Caco-2 (cell line): ENCODE results near the gene FREY1. TPM values are rescaled to one million over a fixed set of nuclear protein-coding genes. Genes with fewer than 3 reads are reported as not detected.

Source experiments
- BruUV-seq: library from RNA; stranded (reverse); fragments of 400-500 nt; replicated peaks from 2 replicates; lab custom pipeline; 2021; lab: Mats Ljungman, UMichigan
- CTCF ChIA-PET: fragments of 300-600 bp; sonication (Branson Sonifier 250); formaldehyde crosslinking; loops from one replicate; lab custom pipeline; 2022; ENCODE audit warnings: antibody characterized with exemption; lab: Charles Lee
- POLR2A ChIA-PET: fragments of 300-600 bp; sonication (Branson Sonifier 250); formaldehyde crosslinking; loops from one replicate; lab custom pipeline; 2022; ENCODE audit warnings: antibody characterized with exemption; lab: Charles Lee
- DNase-seq, 2 experiments: peaks; one replicate each; pipeline versions ENCODE4 v3.0.0 to v3.0.0-alpha.2; 2020 to 2022
- H3K27me3 ChIP-seq: replicated peaks from 2 replicates; pipeline ENCODE4 v1.6.0; 2011; ENCODE audit warnings: low read length; ENCODE audit not compliant: control insufficient read depth, insufficient read depth
- H3K36me3 ChIP-seq: 2 replicates; pipeline ENCODE4 v1.5.1; 2011; ENCODE audit warnings: low read length; ENCODE audit not compliant: control insufficient read depth, insufficient read depth
- H3K4me1 ChIP-seq: fragments of 250-450 bp; sonication (Bioruptor Pico); 2 replicates; pipeline ENCODE4 v1.5.1; 2020; ENCODE audit warnings: mild to moderate bottlenecking
- H3K4me3 ChIP-seq: 2 replicates; pipeline ENCODE4 v1.5.1; 2011; ENCODE audit warnings: low read depth, mild to moderate bottlenecking, control low read depth, low read length
- H3K9me3 ChIP-seq: fragments of 250-450 bp; sonication (Bioruptor Pico); 2 replicates; pipeline ENCODE4 v1.5.1; 2020; ENCODE audit warnings: mild to moderate bottlenecking, moderate library complexity
- H3K27ac Mint-ChIP-seq: one replicate; pipeline ENCODE4 v1.8.0; 2022; ENCODE audit warnings: mixed read lengths; ENCODE audit not compliant: unreplicated experiment
- H3K27me3 Mint-ChIP-seq: one replicate; pipeline ENCODE4 v1.8.0; 2022; ENCODE audit warnings: mixed read lengths; ENCODE audit not compliant: insufficient read depth, unreplicated experiment
- H3K36me3 Mint-ChIP-seq: one replicate; pipeline ENCODE4 v1.8.0; 2022; ENCODE audit warnings: mild to moderate bottlenecking, mixed read lengths; ENCODE audit not compliant: insufficient read depth, unreplicated experiment
- H3K4me1 Mint-ChIP-seq: one replicate; pipeline ENCODE4 v1.8.0; 2022; ENCODE audit warnings: low read depth, mixed read lengths; ENCODE audit not compliant: unreplicated experiment
- H3K4me3 Mint-ChIP-seq: one replicate; pipeline ENCODE4 v1.8.0; 2022; ENCODE audit warnings: mild to moderate bottlenecking, moderate library complexity, mixed read lengths; ENCODE audit not compliant: unreplicated experiment
- H3K9me3 Mint-ChIP-seq: one replicate; pipeline ENCODE4 v1.8.0; 2022; ENCODE audit warnings: mixed read lengths; ENCODE audit not compliant: unreplicated experiment
- intact Hi-C: fragments of 100-400 bp; cut with micrococcal nuclease; formaldehyde crosslinking; loops from one replicate; pipeline ENCODE4 v1.10.0; 2022; ENCODE audit not compliant: unreplicated experiment
- total RNA-seq: library from RNA; stranded (reverse); gene quantifications from 2 replicates; pipeline ENCODE4 v1.2.3, GENCODE V29; 2022
- TF ChIP-seq, protein P1 (sequence below), 2 experiments: fragments of 200-600 bp in 1 of 2; IDR thresholded peaks; 1 replicate in 1 of 2; 2 replicates in 1 of 2; pipeline versions ENCODE4 v1.5.1 to v1.8.0; 2011 to 2022; ENCODE audit warnings: antibody characterized with exemption in 1 of 2, control low read depth in 1 of 2, inconsistent platforms in 1 of 2, low read depth in 1 of 2, low read length in 1 of 2, mild to moderate bottlenecking in 1 of 2, moderate library complexity in 1 of 2; ENCODE audit not compliant: insufficient read depth in 1 of 2, severe bottlenecking in 1 of 2, unreplicated experiment in 1 of 2

Gene FREY1
- total RNA-seq, 1 experiment from 2014 or later = 1.2 TPM

GRCh38 chr11:45936511-45937054, 29.5 kb upstream of the FREY1 start:
- ChIA-PET CTCF (no interaction called here), POLR2A (interaction anchor here (0.6 kb wide), 1 partner anchor 55 kb away, joined by 3 read pairs; no protein-coding TSS in a partner anchor)
- Mint-ChIP-seq H3K27ac (no peak overlapping the region), H3K36me3 (peaks cover 7% of the 10 kb centered on the region), H3K4me3 (no peak overlapping the region), H3K9me3 (no peaks in the 10 kb centered on the region), H3K4me1 (no peaks in the 10 kb centered on the region), H3K27me3 (no peaks in the 10 kb centered on the region)
- TF ChIP-seq, protein P1, sequence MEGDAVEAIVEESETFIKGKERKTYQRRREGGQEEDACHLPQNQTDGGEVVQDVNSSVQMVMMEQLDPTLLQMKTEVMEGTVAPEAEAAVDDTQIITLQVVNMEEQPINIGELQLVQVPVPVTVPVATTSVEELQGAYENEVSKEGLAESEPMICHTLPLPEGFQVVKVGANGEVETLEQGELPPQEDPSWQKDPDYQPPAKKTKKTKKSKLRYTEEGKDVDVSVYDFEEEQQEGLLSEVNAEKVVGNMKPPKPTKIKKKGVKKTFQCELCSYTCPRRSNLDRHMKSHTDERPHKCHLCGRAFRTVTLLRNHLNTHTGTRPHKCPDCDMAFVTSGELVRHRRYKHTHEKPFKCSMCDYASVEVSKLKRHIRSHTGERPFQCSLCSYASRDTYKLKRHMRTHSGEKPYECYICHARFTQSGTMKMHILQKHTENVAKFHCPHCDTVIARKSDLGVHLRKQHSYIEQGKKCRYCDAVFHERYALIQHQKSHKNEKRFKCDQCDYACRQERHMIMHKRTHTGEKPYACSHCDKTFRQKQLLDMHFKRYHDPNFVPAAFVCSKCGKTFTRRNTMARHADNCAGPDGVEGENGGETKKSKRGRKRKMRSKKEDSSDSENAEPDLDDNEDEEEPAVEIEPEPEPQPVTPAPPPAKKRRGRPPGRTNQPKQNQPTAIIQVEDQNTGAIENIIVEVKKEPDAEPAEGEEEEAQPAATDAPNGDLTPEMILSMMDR (IDR thresholded peaks at IDR 0.05; ENCODE audit: insufficient read depth in 1 of 2, low read depth in 1 of 2, low read length in 1 of 2, severe bottlenecking in 1 of 2, unreplicated experiment in 1 of 2) = no peak
- DNase-seq = no peak
- H3K36me3 ChIP-seq = peaks cover 1% of the 10 kb centered on the region; the same call in 1 of the 2 replicates
- no TSS peak for BruUV-seq
- intact Hi-C loops = no loop called here
- H3K4me1 ChIP-seq = no peaks in the 10 kb centered on the region
- H3K27me3 ChIP-seq = no peaks in the 10 kb centered on the region
- H3K4me3 ChIP-seq = no peak overlapping the region
- H3K9me3 ChIP-seq = no peaks in the 10 kb centered on the region

- POLR2A ChIA-PET = no interaction called here
- no peak for DNase-seq
- TF ChIP-seq, protein P1 (IDR thresholded peaks at IDR 0.05; ENCODE audit: insufficient read depth in 1 of 2, low read depth in 1 of 2, low read length in 1 of 2, severe bottlenecking in 1 of 2, unreplicated experiment in 1 of 2) = no peak
- no TSS peak for BruUV-seq
- peaks cover 1% of the 10 kb centered on the region; the same call in 1 of the 2 replicates for H3K36me3 ChIP-seq
- Mint-ChIP-seq H3K36me3 (peaks cover 17% of the 10 kb centered on the region), H3K9me3 (no peaks in the 10 kb centered on the region), H3K4me3 (no peak overlapping the region), H3K27ac (no peak overlapping the region), H3K4me1 (no peaks in the 10 kb centered on the region), H3K27me3 (no peaks in the 10 kb centered on the region)
- H3K4me3 ChIP-seq = no peak overlapping the region
- H3K9me3 ChIP-seq = no peaks in the 10 kb centered on the region
- CTCF ChIA-PET = no interaction called here
- H3K27me3 ChIP-seq = no peaks in the 10 kb centered on the region
- no peaks in the 10 kb centered on the region for H3K4me1 ChIP-seq
- intact Hi-C loops = no loop called here
Observed at GRCh38 chr11:45935349-45936064, 28.4 kb upstream of the FREY1 start.

DNA sequence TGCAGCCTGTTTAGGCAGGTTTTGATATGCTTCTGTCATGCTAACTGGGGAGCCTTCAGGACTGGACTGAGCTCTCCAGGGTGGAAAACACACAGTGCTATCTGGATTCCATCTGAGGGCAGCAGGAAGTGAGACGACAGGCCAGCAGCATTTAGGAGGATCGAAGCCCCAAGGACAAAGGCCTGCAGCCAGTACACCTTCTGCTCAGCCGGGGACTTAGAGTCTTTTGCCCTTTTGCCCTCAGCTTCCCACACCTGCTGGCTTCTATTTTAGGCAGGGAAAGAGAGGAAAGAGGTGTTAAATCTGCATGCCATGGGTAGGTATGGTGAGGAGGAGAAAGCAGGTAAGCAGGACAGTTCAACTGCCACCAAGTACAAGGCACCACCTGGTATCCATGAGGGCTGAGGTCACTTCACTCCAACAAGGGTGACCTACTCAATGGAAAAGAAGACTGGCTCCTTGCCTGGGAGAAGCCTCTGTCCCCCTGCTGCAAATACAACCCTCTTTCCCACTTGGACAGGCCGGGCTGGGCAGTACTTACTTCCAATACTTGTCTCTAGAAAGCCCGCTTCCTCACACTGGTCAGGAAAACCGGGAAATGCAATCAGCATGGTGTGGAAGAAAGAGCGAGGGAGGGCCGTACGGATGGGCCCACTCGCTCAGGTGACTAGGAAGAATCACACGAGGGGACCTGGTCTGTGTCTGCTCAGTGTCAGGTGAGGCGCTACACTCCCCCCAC, 27.7 kb upstream of the FREY1 start:
- BruUV-seq = no TSS peak
- H3K9me3 ChIP-seq = no peaks in the 10 kb centered on the region
- H3K4me3 Mint-ChIP-seq = no peak overlapping the region
- TF ChIP-seq, protein P1 (IDR thresholded peaks at IDR 0.05; ENCODE audit: insufficient read depth in 1 of 2, low read depth in 1 of 2, low read length in 1 of 2, severe bottlenecking in 1 of 2, unreplicated experiment in 1 of 2) = no peak
- ChIA-PET POLR2A (no interaction called here), CTCF (interaction anchor here (0.7 to 1.1 kb wide), 2 partner anchors 71 to 119 kb away, joined by 3 read pairs; no protein-coding TSS in a partner anchor)
- no peak overlapping the region for H3K27ac Mint-ChIP-seq
- no peak for DNase-seq
- H3K4me1 Mint-ChIP-seq = no peaks in the 10 kb centered on the region
- H3K27me3 ChIP-seq = no peaks in the 10 kb centered on the region
- peaks cover 24% of the 10 kb centered on the region for H3K36me3 Mint-ChIP-seq
- peaks cover 1% of the 10 kb centered on the region; the same call in 1 of the 2 replicates for H3K36me3 ChIP-seq
- H3K4me3 ChIP-seq = no peak overlapping the region
- no peaks in the 10 kb centered on the region for H3K9me3 Mint-ChIP-seq
- intact Hi-C loops = no loop called here
- 0 out of 2 replicates have a peak, but pooled peaks cover 4% of the 10 kb centered on the region for H3K4me1 ChIP-seq
- H3K27me3 Mint-ChIP-seq = no peaks in the 10 kb centered on the region
